Endothelial cell (in vitro differentiated cells): Measurements from ENCODE around the gene ANKRD60. TPM values are rescaled to one million over a fixed set of nuclear protein-coding genes. Genes with fewer than 3 reads are reported as not detected.
A peak's percentile ranks its signal among the peaks of the same experiment; 100 is the strongest.

ENCODE experiments used
- DNase-seq: peaks from one replicate; pipeline ENCODE4 v3.0.0; 2021; ENCODE audit warnings: low spot score
- H3K27ac Mint-ChIP-seq: one replicate; pipeline ENCODE4 v1.8.0; 2021; ENCODE audit warnings: mixed read lengths, inconsistent platforms; ENCODE audit not compliant: unreplicated experiment
- H3K27me3 Mint-ChIP-seq: one replicate; pipeline ENCODE4 v1.8.0; 2021; ENCODE audit warnings: mild to moderate bottlenecking, moderate library complexity, mixed read lengths, inconsistent platforms; ENCODE audit not compliant: unreplicated experiment
- H3K36me3 Mint-ChIP-seq: one replicate; pipeline ENCODE4 v1.8.0; 2021; ENCODE audit warnings: mild to moderate bottlenecking, low read depth, mixed read lengths, inconsistent platforms; ENCODE audit not compliant: unreplicated experiment
- H3K4me1 Mint-ChIP-seq: one replicate; pipeline ENCODE4 v1.8.0; 2021; ENCODE audit warnings: mild to moderate bottlenecking, mixed read lengths, inconsistent platforms; ENCODE audit not compliant: unreplicated experiment
- H3K4me3 Mint-ChIP-seq: one replicate; pipeline ENCODE4 v1.8.0; 2021; ENCODE audit warnings: mild to moderate bottlenecking, mixed read lengths, inconsistent platforms; ENCODE audit not compliant: unreplicated experiment
- H3K9me3 Mint-ChIP-seq: one replicate; pipeline ENCODE4 v1.8.0; 2021; ENCODE audit warnings: mixed read lengths, inconsistent platforms; ENCODE audit not compliant: unreplicated experiment
- CTCF ChIP-seq: fragments of 200-600 bp; sonication (generic); IDR thresholded peaks from one replicate; pipeline ENCODE4 v1.5.0; 2021; ENCODE audit warnings: antibody characterized with exemption; ENCODE audit not compliant: unreplicated experiment
- total RNA-seq: library from RNA; stranded (reverse); fragmentation: NEBNext Ultra II Directional; extraction: Animal tissue kit (Norgen Biotek cat#: 25700); gene quantifications from one replicate; pipeline ENCODE4 v1.2.1, GENCODE V29; 2021; ENCODE audit not compliant: unreplicated experiment

The ANKRD60 gene
- total RNA-seq, 1 donor from 2014 or later = not detected

DNA sequence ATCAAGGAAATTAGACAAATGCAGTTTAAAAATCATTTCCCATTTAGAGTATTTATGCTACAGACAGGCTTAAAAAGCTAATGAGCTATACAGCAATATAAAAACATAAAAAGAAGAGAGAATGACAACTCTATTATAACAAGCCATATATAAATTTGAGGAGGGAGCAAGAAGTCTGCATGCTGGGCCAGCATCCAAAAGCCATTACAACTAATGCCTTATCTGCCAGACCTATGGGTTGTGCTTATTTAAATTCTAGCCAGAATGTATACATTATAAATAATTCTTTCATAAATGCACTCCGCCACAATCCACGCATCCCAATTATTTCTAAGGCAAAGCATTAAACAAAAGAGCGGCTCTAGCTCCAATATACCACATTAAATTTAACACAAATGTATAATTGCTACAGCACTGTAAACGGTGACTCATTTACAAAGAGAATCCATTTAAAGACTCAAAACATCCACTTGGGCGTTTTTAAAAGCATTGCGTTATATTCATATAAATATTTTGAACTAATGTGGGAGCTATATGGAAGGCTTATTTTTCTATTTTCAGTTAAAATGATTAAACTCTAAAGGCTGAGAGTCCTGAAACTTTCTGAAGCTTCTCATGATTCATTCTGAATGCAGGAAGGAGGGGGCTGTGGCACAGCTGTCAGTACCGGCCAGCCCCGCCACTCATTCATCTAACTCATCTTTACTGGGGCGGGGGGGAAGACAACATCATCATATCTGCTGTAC is 43.3 kb upstream of the ANKRD60 start:
- H3K27ac Mint-ChIP-seq = no peak overlapping the region
- no peak for DNase-seq
- H3K36me3 Mint-ChIP-seq = peaks cover 36% of the 10 kb centered on the region
- H3K27me3 Mint-ChIP-seq = peaks cover 10% of the 10 kb centered on the region
- TF ChIP-seq CTCF = no peak
- no peaks in the 10 kb centered on the region for H3K9me3 Mint-ChIP-seq
- peaks cover 31% of the 10 kb centered on the region for H3K4me1 Mint-ChIP-seq
- no peak overlapping the region for H3K4me3 Mint-ChIP-seq

DNA sequence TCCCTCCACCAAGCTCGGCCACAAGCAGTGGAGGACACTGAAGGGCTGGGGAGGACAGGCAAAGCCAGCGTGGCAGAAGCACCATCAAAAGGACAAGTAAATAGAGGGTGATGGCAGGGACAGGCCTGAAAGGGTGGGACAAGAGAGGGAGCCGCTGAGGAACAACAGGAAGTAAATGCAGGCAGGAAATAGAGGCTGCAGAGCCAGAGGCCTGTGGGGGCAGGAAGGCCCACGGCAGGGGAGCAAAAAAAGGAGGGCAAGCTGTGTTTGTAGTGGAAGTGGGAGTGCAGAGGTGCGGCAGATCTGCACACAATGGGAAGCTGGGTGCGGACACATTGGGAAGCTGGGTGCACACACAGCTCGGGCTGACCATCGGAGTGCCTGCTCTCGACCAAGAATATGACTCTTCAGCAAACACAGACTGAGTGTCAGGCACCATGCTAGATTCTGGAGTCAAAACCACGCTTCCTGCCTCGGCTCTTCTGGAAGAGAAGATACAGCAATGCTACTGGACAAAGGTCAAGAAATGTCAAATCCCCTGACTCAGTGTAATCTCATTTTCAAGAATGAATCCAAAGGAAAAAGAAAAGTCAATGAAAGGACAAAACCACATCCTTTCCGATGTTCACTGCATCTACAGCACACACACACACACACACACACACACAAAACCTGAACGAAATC is 40.6 kb upstream of the ANKRD60 start:
- H3K4me3 Mint-ChIP-seq = peak overlapping the region; percentile 54
- peaks cover 11% of the 10 kb centered on the region for H3K27me3 Mint-ChIP-seq
- H3K36me3 Mint-ChIP-seq = peaks cover 32% of the 10 kb centered on the region
- peak overlapping the region; percentile 84 for H3K27ac Mint-ChIP-seq
- no peaks in the 10 kb centered on the region for H3K9me3 Mint-ChIP-seq
- DNase-seq = no peak
- TF ChIP-seq CTCF = no peak
- H3K4me1 Mint-ChIP-seq = peaks cover 34% of the 10 kb centered on the region

DNA sequence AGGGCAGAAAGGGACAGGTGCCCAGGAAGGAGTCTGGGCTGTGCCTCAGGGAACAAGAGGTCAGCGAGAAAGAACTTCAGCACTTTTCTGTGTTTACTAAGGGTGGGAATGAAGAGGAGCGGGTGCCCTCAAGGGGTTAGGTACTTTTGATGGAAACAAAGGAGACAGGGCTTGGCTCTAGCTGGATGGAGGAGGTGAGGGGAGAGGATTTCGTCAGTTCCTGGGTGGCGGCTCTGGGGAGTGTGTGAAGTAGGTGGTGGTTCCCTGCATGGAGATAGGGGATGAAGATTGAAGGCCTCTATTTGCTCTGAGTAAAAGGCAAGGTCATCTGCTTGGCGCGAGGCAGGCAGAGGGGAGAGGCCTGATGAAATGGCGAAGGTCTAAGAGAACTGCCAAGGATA is 40.0 kb upstream of the ANKRD60 start:
- Mint-ChIP-seq H3K36me3 (peaks cover 28% of the 10 kb centered on the region), H3K27me3 (peaks cover 11% of the 10 kb centered on the region), H3K9me3 (no peaks in the 10 kb centered on the region), H3K4me1 (peaks cover 34% of the 10 kb centered on the region), H3K4me3 (peak overlapping the region; percentile 54), H3K27ac (peak overlapping the region; percentile 84)
- no peak for DNase-seq
- no peak for TF ChIP-seq CTCF

DNA sequence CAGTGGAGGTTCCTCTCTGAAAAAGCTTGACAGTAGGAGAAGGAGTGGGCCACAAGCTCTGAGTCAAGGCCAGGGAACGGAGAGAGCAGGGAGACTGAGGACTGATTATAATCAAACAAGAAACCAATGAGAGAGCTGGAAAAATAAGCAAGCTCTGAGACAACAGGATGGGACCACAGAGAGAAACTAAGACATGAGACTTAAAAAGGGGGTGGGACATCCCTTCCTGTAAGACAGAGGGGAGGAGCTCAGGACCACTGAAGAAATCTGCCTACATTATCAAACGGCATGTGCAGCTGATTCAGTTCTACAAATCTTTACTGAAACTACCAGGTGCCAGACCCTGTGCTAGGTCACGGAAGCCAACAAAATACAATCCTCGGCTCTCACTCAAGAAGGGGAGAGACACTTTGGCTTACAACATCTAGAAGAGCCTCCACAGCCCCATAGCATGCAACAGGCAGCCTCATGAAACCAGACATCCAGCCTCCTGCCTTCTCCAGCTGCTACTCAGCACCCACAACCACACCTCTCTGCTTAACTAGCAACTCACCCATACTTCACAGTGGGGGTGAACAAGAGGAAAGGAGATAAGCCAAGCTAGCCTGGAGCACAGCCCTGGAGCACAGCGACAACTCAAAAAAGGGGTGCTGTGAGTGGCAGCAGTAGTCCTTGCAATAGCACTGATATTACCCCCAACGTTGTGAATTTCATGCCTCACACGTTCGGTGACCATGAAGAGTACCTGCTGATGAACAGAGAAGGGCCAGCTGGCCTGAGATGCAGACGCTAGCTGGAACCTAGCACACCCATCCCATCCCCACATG is 39.1 kb upstream of the ANKRD60 start:
- Mint-ChIP-seq H3K9me3 (no peaks in the 10 kb centered on the region), H3K27ac (peak overlapping the region; percentile 44), H3K27me3 (peaks cover 11% of the 10 kb centered on the region), H3K36me3 (peaks cover 25% of the 10 kb centered on the region), H3K4me1 (peaks cover 38% of the 10 kb centered on the region), H3K4me3 (peak overlapping the region; percentile 54)
- no peak for TF ChIP-seq CTCF
- no peak for DNase-seq
